Panc1 (cell line): Measurements from ENCODE around the gene CARD10.

Experiments
- POLR2AphosphoS5 ChIP-seq: IDR thresholded peaks from 2 replicates; pipeline ENCODE4 v1.6.1; 2012; ENCODE audit warnings: mild to moderate bottlenecking, low read depth, low read length, moderate library complexity
- SIN3A ChIP-seq: IDR thresholded peaks from 2 replicates; pipeline ENCODE4 v1.6.1; 2012; ENCODE audit warnings: low read depth, mild to moderate bottlenecking, low read length, moderate library complexity, borderline replicate concordance; ENCODE audit not compliant: insufficient read depth
- TCF7L2 ChIP-seq: IDR thresholded peaks from 2 replicates; pipeline ENCODE4 v1.6.1; 2011; ENCODE audit warnings: mild to moderate bottlenecking, low read depth, low read length, inconsistent platforms
- TF ChIP-seq, protein P1 (sequence below): fragments of 450-650 bp; IDR thresholded peaks from 2 replicates; pipeline ENCODE4 v1.5.1; 2017; ENCODE audit warnings: mild to moderate bottlenecking

GRCh38 chr22:37515901-37516300 lies 3.3 kb downstream of the CARD10 start:
- TF ChIP-seq, protein P1, sequence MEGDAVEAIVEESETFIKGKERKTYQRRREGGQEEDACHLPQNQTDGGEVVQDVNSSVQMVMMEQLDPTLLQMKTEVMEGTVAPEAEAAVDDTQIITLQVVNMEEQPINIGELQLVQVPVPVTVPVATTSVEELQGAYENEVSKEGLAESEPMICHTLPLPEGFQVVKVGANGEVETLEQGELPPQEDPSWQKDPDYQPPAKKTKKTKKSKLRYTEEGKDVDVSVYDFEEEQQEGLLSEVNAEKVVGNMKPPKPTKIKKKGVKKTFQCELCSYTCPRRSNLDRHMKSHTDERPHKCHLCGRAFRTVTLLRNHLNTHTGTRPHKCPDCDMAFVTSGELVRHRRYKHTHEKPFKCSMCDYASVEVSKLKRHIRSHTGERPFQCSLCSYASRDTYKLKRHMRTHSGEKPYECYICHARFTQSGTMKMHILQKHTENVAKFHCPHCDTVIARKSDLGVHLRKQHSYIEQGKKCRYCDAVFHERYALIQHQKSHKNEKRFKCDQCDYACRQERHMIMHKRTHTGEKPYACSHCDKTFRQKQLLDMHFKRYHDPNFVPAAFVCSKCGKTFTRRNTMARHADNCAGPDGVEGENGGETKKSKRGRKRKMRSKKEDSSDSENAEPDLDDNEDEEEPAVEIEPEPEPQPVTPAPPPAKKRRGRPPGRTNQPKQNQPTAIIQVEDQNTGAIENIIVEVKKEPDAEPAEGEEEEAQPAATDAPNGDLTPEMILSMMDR: no peak
- TF ChIP-seq SIN3A (no peak), POLR2AphosphoS5 (no peak), TCF7L2 (no peak)
